WERI-Rb-1 (cell line): Measurements from ENCODE around the gene ZBTB33.

Source experiments
- DNase-seq: peaks from one replicate; pipeline ENCODE4 v3.0.0-alpha.2; 2020
- H3K27ac ChIP-seq: fragments of 250-450 bp; sonication (Bioruptor Pico); 2 replicates; pipeline ENCODE4 v1.5.1; 2020; ENCODE audit warnings: mild to moderate bottlenecking, moderate library complexity
- H3K27me3 ChIP-seq: fragments of 250-450 bp; sonication (Bioruptor Pico); 2 replicates; pipeline ENCODE4 v1.5.1; 2021; ENCODE audit warnings: mild to moderate bottlenecking, low read depth, moderate library complexity; ENCODE audit not compliant: insufficient read depth, severe bottlenecking
- H3K36me3 ChIP-seq: fragments of 250-450 bp; sonication (Bioruptor Pico); 2 replicates; pipeline ENCODE4 v1.5.1; 2020; ENCODE audit warnings: mild to moderate bottlenecking, moderate library complexity
- H3K4me3 ChIP-seq: 2 replicates; pipeline ENCODE4 v1.5.1; 2011; ENCODE audit warnings: low read depth, mild to moderate bottlenecking, control low read depth, low read length
- H3K9me3 ChIP-seq: fragments of 250-450 bp; sonication (Bioruptor Pico); 2 replicates; pipeline ENCODE4 v1.5.1; 2021; ENCODE audit warnings: mild to moderate bottlenecking, moderate library complexity; ENCODE audit not compliant: severe bottlenecking
- CTCF ChIP-seq: IDR thresholded peaks from 2 replicates; pipeline ENCODE4 v1.5.1; 2011; ENCODE audit warnings: low read depth, mild to moderate bottlenecking, control low read depth, inconsistent platforms, low read length

Gene ZBTB33

GRCh38 chrX:120290107-120290506 lies 39.5 kb downstream of the ZBTB33 start:
- no peak for TF ChIP-seq CTCF
- Histone ChIP-seq H3K27ac (no peak overlapping the region), H3K4me3 (no peak overlapping the region), H3K36me3 (no peaks in the 10 kb centered on the region), H3K9me3 (no peaks in the 10 kb centered on the region), H3K27me3 (peaks cover 10% of the 10 kb centered on the region)
- no peak for DNase-seq

- Histone ChIP-seq H3K36me3 (no peaks in the 10 kb centered on the region), H3K9me3 (no peaks in the 10 kb centered on the region), H3K27me3 (peaks cover 3% of the 10 kb centered on the region), H3K4me3 (no peak overlapping the region), H3K27ac (no peak overlapping the region)
- no peak for DNase-seq
- no peak for TF ChIP-seq CTCF
Measured at GRCh38 chrX:120291211-120291610, 40.6 kb downstream of the ZBTB33 start.

- Histone ChIP-seq H3K4me3 (no peak overlapping the region), H3K27ac (no peak overlapping the region), H3K27me3 (no peaks in the 10 kb centered on the region), H3K36me3 (no peaks in the 10 kb centered on the region), H3K9me3 (no peaks in the 10 kb centered on the region)
- no peak for TF ChIP-seq CTCF
- DNase-seq, result no peak
Measured at GRCh38 chrX:120293015-120293414, 42.4 kb downstream of the ZBTB33 start.

- no peak for TF ChIP-seq CTCF
- DNase-seq, result no peak
- no peaks in the 10 kb centered on the region for H3K36me3 ChIP-seq
- no peaks in the 10 kb centered on the region for H3K9me3 ChIP-seq
- no peak overlapping the region for H3K4me3 ChIP-seq
- no peaks in the 10 kb centered on the region for H3K27me3 ChIP-seq
- no peak overlapping the region for H3K27ac ChIP-seq
Measured at GRCh38 chrX:120294651-120295050, 44.0 kb downstream of the ZBTB33 start.

GRCh38 chrX:120297923-120298322 lies 47.3 kb downstream of the ZBTB33 start:
- TF ChIP-seq CTCF, result no peak
- H3K27me3 ChIP-seq, result peaks cover 7% of the 10 kb centered on the region
- no peak for DNase-seq
- H3K9me3 ChIP-seq, result no peaks in the 10 kb centered on the region
- H3K4me3 ChIP-seq, result no peak overlapping the region
- H3K27ac ChIP-seq, result no peak overlapping the region
- no peaks in the 10 kb centered on the region for H3K36me3 ChIP-seq

- TF ChIP-seq CTCF, result no peak
- Histone ChIP-seq H3K4me3 (no peak overlapping the region), H3K36me3 (no peaks in the 10 kb centered on the region), H3K9me3 (no peaks in the 10 kb centered on the region), H3K27ac (no peak overlapping the region), H3K27me3 (peaks cover 9% of the 10 kb centered on the region)
- no peak for DNase-seq
Measured at GRCh38 chrX:120299928-120300327, 49.3 kb downstream of the ZBTB33 start.
